ENCODE data around the gene SYT1. TPM values are rescaled to one million over a fixed set of nuclear protein-coding genes. Genes with fewer than 3 reads are reported as not detected.

Gene SYT1
- total and polyA plus RNA-seq, 12 donors: 0.03 to 0.36 (median 0.15) TPM; not detected in 5

GRCh38 chr12:78916845-78917480 is 52.4 kb downstream of the SYT1 start:
- Histone ChIP-seq H3K9me3 (no peaks in the 10 kb centered on the region), H3K4me1 (no peaks in the 10 kb centered on the region), H3K36me3 (no peaks in the 10 kb centered on the region), H3K27ac (no peak overlapping the region), H3K4me3 (no peak overlapping the region), H3K27me3 (no peaks in the 10 kb centered on the region)
- WGBS, 2 donors: 68 to 73% methylated on average over 3 of the region's 3 CpGs
- intact Hi-C loops (cut with DNase I): no loop called here
- DNase-seq: no peak
- no peak for TF ChIP-seq CTCF (IDR thresholded peaks at IDR 0.05)
- no peak for ATAC-seq

GRCh38 chr12:78917513-78917912 is 52.9 kb downstream of the SYT1 start:
- Histone ChIP-seq H3K9me3 (no peaks in the 10 kb centered on the region), H3K27me3 (no peaks in the 10 kb centered on the region), H3K4me3 (no peak overlapping the region), H3K36me3 (no peaks in the 10 kb centered on the region), H3K4me1 (no peaks in the 10 kb centered on the region), H3K27ac (no peak overlapping the region)
- ATAC-seq: no peak
- intact Hi-C loops (cut with DNase I): no loop called here
- WGBS, 2 donors: 64 to 71% methylated on average over 5 of the region's 5 CpGs
- no peak for DNase-seq
- no peak for TF ChIP-seq CTCF (IDR thresholded peaks at IDR 0.05)

- Histone ChIP-seq H3K27ac (no peak overlapping the region), H3K36me3 (no peaks in the 10 kb centered on the region), H3K9me3 (no peaks in the 10 kb centered on the region), H3K4me1 (no peaks in the 10 kb centered on the region), H3K4me3 (no peak overlapping the region), H3K27me3 (no peaks in the 10 kb centered on the region)
- 93 to 97% methylated on average over 2 of the region's 2 CpGs for WGBS, 2 donors
- DNase-seq (no peak), ATAC-seq (no peak)
- no peak for TF ChIP-seq CTCF (IDR thresholded peaks at IDR 0.05)
- intact Hi-C loops (cut with DNase I): no loop called here
Observed at GRCh38 chr12:78918268-78918667, 53.7 kb downstream of the SYT1 start.

GRCh38 chr12:78928200-78929074 is 63.9 kb downstream of the SYT1 start:
- H3K27ac ChIP-seq: no peak overlapping the region
- H3K4me1 ChIP-seq: no peaks in the 10 kb centered on the region
- H3K36me3 ChIP-seq: no peaks in the 10 kb centered on the region
- no peaks in the 10 kb centered on the region for H3K27me3 ChIP-seq
- H3K4me3 ChIP-seq: no peak overlapping the region
- no peak for TF ChIP-seq CTCF (IDR thresholded peaks at IDR 0.05)
- WGBS, 2 donors: 81 to 82% methylated on average over 5 of the region's 5 CpGs
- no peak for ATAC-seq
- no peak for DNase-seq
- intact Hi-C loops (cut with DNase I): no loop called here
- peaks cover 0 to 3% (median 0%) of the 10 kb centered on the region in 11 donors for H3K9me3 ChIP-seq

All from heart right ventricle (tissue), 16 donors.